ENCODE data around the gene SCML1. TPM values are rescaled to one million over a fixed set of nuclear protein-coding genes. Genes with fewer than 3 reads are reported as not detected.

Gene SCML1
- polyA plus RNA-seq, 1 donor (not counting 4 experiments of a cell fraction or from before 2014, with no cell fraction given), result 19.9 TPM

DNA sequence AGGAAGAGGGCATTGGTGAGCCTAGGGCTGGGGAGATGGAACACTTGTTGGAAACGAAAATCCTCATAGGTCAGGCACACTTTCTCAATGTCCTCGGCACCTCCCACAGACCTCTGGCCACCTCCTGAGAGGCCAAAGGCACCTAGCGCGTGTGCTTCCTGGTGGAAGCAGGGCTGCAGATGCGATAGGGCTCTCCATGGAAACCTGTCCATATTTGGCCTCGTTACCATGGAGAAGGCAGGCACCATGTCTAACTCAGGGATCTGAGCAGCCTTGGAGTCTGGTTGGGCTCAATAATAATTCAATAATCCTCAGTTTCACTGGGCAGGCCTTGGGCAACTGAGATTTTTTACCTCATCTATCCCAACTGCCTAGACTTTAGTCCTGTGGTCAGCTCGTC, 65.5 kb downstream of the SCML1 start:
- FAIRE-seq, result no peak

DNA sequence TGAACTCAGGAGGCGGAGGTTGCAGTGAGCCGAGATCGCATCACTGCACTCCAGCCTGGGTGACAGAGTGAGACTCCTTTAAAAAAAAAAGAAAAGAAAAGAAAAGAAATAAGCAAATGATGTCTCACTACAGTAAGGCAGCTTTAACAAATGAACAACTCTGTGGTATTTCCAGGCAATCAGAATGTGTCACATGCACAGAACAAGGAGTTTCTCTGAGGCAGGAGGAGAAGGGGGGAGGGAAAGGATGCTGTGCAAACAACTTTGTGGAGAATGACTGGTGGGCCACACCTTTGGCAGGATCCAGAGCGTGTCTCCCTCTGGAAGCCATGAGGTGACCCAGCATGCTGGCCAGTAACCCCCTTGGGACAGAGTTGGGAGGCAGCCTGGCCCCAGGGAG, 66.2 kb downstream of the SCML1 start:
- no peaks in the 10 kb centered on the region for H3K27me3 ChIP-seq (ENCODE audit: control insufficient read depth, extremely low read depth, insufficient read depth, low read length)
- no peaks in the 10 kb centered on the region for H3K9me1 ChIP-seq (ENCODE audit: control insufficient read depth, extremely low read depth, insufficient read depth, low read length)
- no peak overlapping the region for H3K27ac ChIP-seq (ENCODE audit: control insufficient read depth, insufficient read depth, low read length)
- no peaks in the 10 kb centered on the region for H3K79me2 ChIP-seq (ENCODE audit: control insufficient read depth, insufficient read depth, low read length)
- H2AFZ ChIP-seq (ENCODE audit: control insufficient read depth, low read length), result no peak overlapping the region
- no peaks in the 10 kb centered on the region for H3K36me3 ChIP-seq (ENCODE audit: control insufficient read depth in 2 of 2, extremely low read depth in 1 of 2, insufficient read depth in 2 of 2, low read length in 2 of 2)
- no peaks in the 10 kb centered on the region for H3K9me3 ChIP-seq (ENCODE audit: control insufficient read depth, low read depth, low read length)
- no peak overlapping the region for H3K9ac ChIP-seq (ENCODE audit: control insufficient read depth, extremely low read depth, insufficient read depth, low read length)
- TF ChIP-seq, protein P1, sequence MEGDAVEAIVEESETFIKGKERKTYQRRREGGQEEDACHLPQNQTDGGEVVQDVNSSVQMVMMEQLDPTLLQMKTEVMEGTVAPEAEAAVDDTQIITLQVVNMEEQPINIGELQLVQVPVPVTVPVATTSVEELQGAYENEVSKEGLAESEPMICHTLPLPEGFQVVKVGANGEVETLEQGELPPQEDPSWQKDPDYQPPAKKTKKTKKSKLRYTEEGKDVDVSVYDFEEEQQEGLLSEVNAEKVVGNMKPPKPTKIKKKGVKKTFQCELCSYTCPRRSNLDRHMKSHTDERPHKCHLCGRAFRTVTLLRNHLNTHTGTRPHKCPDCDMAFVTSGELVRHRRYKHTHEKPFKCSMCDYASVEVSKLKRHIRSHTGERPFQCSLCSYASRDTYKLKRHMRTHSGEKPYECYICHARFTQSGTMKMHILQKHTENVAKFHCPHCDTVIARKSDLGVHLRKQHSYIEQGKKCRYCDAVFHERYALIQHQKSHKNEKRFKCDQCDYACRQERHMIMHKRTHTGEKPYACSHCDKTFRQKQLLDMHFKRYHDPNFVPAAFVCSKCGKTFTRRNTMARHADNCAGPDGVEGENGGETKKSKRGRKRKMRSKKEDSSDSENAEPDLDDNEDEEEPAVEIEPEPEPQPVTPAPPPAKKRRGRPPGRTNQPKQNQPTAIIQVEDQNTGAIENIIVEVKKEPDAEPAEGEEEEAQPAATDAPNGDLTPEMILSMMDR (optimal IDR thresholded peaks at IDR 0.05 in 1 of 3, IDR thresholded peaks at IDR 0.05 in 1 of 3, conservative IDR thresholded peaks at IDR 0.05 in 1 of 3; ENCODE audit: extremely low read depth in 1 of 3, insufficient read depth in 2 of 3, low read length in 3 of 3), result no peak
- no peak for TF ChIP-seq EZH2 (IDR thresholded peaks at IDR 0.05; ENCODE audit: low read length)
- dilution Hi-C loops (cut with MboI; ENCODE audit: extremely low pct_ligation_motif_present, low sequenced_read_pairs), result no loop called here
- H4K20me1 ChIP-seq (ENCODE audit: control insufficient read depth, extremely low read depth, insufficient read depth, low read length), result no peaks in the 10 kb centered on the region
- DNase-seq (ENCODE audit: low read depth, low spot score), result no peak
- FAIRE-seq, result no peak
- H3K4me2 ChIP-seq (ENCODE audit: control insufficient read depth, extremely low read depth, insufficient read depth, low read depth, low read length), result no peak overlapping the region
- no peaks in the 10 kb centered on the region for H3K4me1 ChIP-seq (ENCODE audit: control insufficient read depth, extremely low read depth, insufficient read depth, low read length)
- H3K4me3 ChIP-seq (ENCODE audit: control insufficient read depth in 2 of 3, extremely low read depth in 1 of 3, insufficient read depth in 2 of 3, low read depth in 1 of 3, low read length in 3 of 3), result no peak overlapping the region

More for the DNA sequence above, 65.5 kb downstream of the SCML1 start:
- dilution Hi-C loops (cut with MboI; ENCODE audit: extremely low pct_ligation_motif_present, low sequenced_read_pairs), result no loop called here
- Histone ChIP-seq H3K36me3 (ENCODE audit: control insufficient read depth in 2 of 2, extremely low read depth in 1 of 2, insufficient read depth in 2 of 2, low read length in 2 of 2) (no peaks in the 10 kb centered on the region), H3K27me3 (ENCODE audit: control insufficient read depth, extremely low read depth, insufficient read depth, low read length) (no peaks in the 10 kb centered on the region), H3K9me3 (ENCODE audit: control insufficient read depth, low read depth, low read length) (no peaks in the 10 kb centered on the region), H2AFZ (ENCODE audit: control insufficient read depth, low read length) (no peak overlapping the region), H3K4me3 (ENCODE audit: control insufficient read depth in 2 of 3, extremely low read depth in 1 of 3, insufficient read depth in 2 of 3, low read depth in 1 of 3, low read length in 3 of 3) (no peak overlapping the region), H3K79me2 (ENCODE audit: control insufficient read depth, insufficient read depth, low read length) (no peaks in the 10 kb centered on the region), H3K27ac (ENCODE audit: control insufficient read depth, insufficient read depth, low read length) (no peak overlapping the region), H4K20me1 (ENCODE audit: control insufficient read depth, extremely low read depth, insufficient read depth, low read length) (no peaks in the 10 kb centered on the region), H3K4me1 (ENCODE audit: control insufficient read depth, extremely low read depth, insufficient read depth, low read length) (no peaks in the 10 kb centered on the region), H3K4me2 (ENCODE audit: control insufficient read depth, extremely low read depth, insufficient read depth, low read depth, low read length) (no peak overlapping the region), H3K9me1 (ENCODE audit: control insufficient read depth, extremely low read depth, insufficient read depth, low read length) (no peaks in the 10 kb centered on the region), H3K9ac (ENCODE audit: control insufficient read depth, extremely low read depth, insufficient read depth, low read length) (no peak overlapping the region)
- DNase-seq (ENCODE audit: low read depth, low spot score), result no peak
- no peak for TF ChIP-seq EZH2 (IDR thresholded peaks at IDR 0.05; ENCODE audit: low read length)
- TF ChIP-seq, protein P1 (optimal IDR thresholded peaks at IDR 0.05 in 1 of 3, IDR thresholded peaks at IDR 0.05 in 1 of 3, conservative IDR thresholded peaks at IDR 0.05 in 1 of 3; ENCODE audit: extremely low read depth in 1 of 3, insufficient read depth in 2 of 3, low read length in 3 of 3), result no peak

Other genes starting within 250 kb of the SCML1 start
- gene RAI2, start 123.8 kb downstream of the SCML1 start, polyA plus RNA-seq, result not detected in 3 replicates